Medulla oblongata (tissue), 1 donor: Measurements from ENCODE around the gene CDH23.

Experiments
- DNase-seq: peaks from one replicate; pipeline ENCODE4 v3.0.0-alpha.2; 2015; ENCODE audit errors: extremely low spot score

CDH23 gene

DNA sequence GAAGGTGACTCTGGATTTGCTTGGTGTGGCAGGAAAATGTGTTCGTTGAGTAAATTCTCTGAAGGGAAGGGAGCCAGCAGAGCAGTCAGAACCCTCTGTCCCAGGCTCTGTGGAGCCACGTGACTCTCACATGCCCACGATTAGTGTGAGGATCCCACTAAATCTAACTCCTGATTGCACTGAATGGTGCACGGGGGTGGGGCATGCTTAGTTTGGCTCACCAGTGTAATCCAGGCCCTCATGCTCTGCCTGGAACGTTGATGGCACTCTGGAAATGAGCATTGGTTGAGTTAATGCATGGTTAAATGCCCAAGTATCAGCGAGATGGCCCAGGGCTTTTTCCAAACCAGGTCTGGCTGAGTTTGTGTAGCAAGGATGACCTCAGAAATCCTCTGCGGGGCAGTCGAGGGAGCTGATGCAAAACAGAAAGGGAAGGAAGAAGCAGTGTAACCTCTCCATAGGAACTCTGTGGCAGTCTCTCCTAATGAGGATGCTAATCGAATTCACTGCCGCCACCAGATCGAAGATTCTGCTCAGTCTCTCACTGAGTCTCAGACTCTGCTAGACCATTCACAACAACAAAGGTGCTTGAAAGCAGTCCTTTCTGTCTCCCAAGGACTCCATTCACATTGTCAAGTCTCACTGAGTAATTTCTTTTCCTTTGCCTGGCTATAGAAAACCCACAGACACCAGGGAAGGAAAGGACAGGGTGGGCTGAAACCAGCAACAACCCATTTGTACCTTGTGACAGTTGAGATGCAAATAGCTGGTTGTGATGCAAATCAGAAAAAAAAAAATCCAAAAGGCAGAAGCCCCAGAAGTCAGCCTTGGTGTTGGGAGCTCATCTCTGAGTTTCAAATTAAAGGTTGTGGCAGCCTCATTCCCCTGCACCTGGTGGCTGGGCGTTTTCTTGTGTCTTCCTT is 224.8 kb downstream of the CDH23 start:
- peak; percentile 79 for DNase-seq

DNA sequence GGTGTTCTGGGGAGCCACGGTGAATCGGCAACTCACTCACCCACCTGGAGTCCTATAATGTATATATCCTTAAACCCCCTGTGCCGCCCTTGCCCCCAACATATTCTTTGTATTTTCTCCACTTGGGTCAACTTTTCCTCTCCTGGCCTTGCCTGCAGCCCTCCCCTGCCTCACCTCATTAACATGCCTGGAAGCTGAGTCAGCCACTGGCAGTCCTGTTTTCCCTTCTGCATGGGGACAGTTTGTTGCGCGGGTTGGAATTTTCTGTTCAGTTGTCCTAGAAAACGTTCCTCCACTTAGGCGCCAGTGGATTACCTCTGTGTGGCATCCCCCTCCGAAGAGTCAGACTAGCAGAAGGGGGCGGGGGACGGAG is 225.4 kb downstream of the CDH23 start:
- DNase-seq = peak; percentile 61

DNA sequence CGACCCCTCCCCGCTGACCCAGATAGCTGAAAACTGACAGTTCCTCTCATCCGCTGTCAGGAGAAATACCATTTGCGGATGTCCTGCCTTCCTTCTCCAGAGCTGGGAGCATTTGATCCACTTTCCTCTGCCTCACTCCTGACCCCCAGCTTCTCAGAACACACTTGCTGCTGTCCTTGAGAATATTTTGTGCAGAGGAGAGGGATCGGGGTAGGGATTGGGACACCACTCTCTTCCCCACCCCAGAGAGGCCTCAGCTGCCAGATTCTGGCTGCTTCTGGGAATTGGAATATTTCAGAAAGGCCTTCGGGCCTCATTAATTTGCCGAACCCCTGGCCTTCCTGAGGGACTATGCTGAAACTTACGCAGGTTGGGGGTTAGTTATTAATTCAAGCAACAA is 225.9 kb downstream of the CDH23 start:
- DNase-seq = no peak

DNA sequence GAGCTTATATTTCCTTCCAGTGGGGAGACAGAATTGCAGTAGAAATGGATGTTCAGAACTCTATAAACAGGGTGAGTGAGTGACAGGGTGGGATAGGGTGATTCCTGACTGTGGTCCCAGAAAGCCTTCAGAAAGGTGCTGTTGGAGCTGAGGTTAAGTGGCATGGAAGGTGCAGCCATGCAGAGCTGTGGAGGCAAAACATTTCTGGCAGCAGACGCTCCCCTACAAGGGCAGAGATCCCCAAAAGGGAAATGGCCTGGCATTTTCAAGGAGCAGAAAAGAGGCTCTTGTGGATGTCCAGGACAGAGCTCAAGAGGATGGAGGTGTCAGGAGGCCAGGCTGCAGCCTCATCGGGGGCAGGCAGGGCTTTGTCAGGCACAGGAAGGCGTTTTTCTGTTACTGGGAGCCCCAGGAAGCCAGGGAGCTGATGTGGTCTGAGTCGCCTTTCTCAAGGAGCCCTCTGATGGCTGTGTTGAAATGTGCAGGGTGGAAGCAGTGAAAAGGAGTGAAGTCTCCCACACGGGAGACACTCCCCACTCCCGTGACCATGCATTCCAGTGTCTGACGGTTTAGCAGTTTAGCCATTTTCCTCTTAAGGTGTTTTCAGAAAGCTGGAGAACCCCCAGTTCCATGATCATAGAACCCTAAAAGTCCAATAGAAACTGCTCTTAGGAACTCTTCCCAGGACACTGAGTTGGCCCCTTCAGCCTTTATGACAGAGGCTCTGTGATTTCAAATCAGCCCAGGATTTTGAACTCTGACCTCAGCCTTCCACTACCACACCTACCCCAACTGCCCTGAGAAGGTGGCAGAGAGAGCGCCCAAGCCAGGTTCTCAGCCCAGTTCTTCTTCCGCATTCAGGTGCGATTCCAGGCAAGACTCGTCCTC is 226.6 kb downstream of the CDH23 start:
- peak; percentile 45 for DNase-seq

DNA sequence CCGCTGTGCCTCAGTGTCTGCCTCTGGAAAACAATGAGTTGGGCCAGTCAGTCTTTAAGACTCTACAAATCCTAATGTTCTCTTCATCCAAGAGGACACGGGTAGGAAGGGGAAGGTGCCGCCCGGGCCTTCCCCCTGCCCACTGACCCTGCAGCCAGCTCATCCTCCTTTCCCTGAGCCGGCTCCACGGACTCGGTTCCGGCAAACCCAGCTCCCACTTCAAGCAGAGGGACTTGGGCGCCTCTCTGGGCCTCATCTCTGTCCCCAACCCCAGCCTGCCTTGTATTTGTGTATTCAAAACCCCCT is 227.2 kb downstream of the CDH23 start:
- no peak for DNase-seq

DNA sequence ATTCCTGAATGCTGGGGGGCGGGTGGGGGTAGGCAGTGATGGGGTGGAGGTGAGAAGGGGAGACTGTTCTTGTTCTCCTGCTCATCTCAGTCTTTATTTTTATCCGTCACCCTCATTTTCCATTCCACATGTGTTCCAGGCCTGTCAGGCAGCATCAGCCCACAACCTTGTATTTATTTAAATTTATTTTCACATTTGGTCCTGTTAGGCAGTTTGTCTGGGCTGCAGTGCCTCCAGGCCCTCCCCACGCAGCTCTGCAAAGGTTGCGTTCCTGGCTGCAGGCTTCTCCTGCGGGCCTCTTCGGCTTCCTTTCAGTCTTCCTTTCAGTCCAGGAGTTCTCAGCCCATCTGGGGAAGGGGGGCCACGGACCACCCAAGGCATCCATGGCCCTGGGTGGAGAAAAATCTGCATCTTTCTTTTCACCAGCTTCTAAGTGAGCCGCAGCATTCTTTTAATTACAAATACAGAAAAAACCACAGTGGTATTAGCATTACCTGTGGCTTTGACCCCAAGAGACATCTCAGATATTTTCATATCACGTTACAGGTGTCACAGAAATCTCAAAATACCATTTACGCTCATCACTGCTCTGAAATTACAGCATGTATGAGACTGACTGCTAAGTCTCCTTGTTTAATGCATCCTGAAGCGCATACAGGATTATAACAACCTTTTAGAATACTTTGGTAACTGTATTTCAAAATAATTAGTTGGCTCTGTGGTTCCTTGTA is 228.9 kb downstream of the CDH23 start:
- no peak for DNase-seq

DNA sequence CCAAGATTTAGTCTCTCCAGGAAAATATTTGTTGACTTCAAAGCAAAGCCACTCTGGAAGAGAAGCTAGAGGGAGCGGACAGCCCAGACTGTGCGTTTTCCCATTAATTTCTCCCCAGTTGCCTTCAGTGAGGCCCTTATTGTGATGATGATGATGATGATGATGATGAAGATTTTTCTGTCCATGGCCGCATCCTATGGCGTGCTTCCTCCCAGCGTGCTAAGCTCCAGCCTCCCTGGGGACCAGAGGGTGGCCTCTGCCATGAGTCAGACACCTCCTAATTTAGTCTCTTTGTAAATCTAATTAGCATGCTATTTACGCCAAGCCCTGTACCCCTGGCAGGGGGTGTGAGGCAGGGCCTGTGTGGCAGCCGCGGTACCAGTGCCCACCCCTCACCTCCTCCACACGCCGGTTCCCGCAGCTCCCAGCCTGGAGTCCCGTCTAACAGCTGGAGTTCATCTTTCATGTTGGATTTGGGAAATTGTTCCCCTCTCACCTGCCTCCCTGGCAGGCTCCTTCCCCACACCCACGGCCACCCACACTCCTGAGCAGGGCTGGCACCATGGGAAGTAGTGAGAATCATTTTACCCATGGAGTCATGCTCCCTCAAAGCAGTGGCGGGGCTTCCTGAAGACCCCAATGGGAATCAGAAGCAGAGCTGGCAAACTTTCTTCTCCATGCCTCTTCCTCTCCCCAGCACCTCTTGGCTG is 230.7 kb downstream of the CDH23 start:
- no peak for DNase-seq

DNA sequence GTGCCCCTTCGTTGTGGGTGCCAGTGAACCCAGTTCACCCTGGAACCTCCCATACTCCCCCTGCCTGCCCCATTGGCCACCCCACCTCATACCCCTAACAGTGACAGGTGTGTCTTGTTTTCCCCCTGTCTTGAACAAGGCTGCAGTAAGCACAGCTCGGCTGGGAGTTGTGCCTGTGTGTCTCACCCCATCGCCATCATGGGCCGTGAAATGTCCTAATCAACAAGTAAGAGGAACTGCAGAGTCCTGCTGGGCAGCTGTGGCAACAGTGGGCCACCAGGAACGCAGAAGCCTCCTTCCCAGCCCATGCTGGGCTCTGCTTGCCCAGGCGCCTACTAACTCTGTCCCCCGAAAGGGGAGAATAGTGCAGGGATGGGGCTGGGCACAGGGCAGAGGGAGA is 231.2 kb downstream of the CDH23 start:
- DNase-seq = no peak

DNA sequence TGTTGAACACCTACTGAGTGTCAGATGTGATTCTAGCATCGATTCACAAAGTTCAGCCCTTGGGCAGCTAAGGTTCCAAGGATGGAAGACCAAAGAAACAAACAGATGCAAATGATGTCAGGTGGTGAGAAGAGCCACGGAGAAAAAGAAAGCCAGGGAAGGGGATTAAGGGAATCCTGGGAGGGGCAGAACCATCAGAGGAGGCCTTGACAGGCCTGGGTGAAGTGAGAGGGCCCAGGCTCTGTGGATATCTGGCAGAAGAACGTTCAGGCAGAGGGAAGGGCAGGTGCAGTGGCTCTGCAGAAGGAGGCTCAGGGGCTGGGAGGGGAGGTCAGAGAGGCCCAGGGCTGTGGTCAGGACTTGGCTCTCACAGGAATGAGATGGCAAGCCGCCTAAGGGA is 232.4 kb downstream of the CDH23 start:
- DNase-seq = no peak

DNA sequence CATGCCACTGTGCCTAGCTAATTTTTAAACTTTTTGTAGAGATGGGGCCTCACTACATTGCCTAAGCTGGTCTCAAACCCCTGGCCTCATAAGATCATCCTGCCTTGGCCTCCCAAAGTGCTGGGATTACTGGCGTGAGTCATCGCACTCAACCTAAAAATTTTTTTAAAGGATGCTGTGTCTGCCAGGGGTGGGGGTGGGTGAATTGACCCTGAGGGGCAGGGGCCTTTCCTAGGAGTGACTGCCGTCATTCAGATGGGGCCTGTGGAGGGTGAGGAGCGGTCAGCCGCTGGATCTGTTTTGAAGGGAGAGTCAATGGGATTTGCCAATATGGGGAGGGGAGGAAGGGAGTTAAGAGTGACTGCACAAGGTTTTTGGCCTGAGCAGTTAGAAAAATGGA is 233.4 kb downstream of the CDH23 start:
- DNase-seq = no peak

DNA sequence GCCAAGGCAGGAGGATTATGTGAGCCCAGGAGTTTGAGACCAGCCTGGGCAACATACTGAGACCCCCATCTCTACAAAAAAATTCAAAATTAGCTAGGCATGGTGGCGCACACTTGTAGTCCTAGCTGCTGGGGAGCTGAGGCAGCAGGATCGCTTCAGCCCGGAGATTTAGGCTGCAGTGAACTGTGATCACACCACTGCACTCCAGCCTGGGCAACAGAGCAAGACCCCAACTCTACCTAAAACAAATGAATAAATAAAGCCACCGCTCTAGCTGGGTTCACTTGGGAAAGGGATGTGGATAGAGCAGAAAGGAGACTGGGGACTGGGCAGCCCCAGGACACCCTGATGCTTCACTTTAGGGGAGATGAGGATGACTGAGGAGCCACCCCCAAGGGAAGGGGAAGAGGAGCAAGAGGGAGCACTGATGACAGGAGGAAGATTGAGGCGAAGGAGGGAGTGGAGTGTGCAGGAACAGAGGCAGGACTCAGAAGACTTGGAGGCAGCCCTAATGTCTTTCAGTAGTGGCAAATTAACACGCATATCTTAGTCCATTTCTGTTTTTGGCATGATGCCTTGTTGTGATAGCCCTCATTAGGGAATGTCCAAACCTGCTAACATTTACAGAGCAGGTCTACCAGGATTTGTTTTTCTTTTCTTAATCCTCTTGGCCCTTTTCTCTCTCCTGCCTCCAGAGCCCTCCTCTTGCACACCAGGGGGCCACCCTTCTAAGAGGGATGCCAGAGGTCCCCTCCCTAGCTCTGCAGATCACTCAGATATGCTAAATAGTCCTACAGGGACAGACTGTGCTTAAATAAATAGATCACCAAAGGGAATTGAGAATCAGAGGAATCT is 234.5 kb downstream of the CDH23 start:
- no peak for DNase-seq

DNA sequence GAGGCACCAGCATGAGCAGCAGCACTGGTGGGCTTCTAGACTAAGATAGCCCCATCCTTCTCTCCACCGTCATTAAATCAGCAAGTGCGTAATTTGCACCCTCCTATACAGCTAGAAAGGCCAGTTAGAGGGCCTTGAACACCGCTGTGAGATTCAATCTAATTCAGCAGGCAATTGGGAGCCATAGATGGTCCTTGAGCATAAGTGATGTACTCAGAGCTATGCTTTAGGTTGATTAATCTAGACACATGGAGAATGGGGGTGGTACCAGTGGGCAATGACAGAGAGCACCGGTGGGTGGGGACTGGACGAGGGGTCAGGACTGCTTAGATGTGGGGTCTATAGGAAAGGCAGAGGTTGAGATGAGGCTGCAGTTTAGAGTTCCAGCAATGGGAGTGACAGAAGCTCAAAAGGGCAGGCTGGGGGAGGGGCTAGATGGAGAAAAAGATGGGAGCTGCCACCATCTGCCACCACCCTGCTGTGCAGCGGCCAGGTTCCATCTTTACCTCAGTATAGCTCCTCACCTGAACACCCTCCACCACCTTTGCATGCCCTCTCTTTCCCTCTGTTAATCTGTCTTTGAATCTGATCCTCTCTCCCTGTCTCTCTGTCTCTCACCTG is 235.6 kb downstream of the CDH23 start:
- DNase-seq = no peak

DNA sequence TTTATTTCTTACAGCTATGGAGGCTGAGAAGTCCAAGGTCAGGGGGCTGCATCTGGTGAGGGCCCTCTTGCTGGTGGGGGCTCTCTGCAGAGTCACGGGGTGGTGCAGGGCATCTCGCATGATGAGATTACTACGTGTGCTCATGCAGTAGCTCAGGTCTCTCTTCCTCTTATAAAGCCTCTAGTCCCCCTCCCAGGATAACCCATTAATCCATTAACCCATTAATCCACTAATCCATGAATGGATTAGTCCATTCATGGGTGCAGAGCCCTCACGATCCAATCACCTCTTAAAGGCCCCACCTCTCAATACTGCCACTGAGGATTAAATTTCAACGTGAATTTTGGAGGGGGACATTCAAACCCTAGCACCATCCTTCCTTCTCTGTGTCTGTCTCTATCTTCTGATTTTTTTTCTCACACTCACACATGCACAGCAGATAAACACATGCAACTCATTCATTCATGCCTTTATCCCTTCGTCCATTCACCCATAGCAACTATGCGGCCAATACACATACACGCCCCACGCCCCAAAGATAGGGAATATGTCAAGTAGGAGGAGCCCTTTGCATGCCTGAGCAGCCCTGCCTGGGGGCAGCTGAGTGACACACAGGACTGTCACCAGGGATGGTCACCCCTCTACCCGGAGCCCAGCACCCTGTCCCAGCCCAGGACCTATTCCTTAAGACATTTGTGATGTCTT is 236.3 kb downstream of the CDH23 start:
- no peak for DNase-seq

DNA sequence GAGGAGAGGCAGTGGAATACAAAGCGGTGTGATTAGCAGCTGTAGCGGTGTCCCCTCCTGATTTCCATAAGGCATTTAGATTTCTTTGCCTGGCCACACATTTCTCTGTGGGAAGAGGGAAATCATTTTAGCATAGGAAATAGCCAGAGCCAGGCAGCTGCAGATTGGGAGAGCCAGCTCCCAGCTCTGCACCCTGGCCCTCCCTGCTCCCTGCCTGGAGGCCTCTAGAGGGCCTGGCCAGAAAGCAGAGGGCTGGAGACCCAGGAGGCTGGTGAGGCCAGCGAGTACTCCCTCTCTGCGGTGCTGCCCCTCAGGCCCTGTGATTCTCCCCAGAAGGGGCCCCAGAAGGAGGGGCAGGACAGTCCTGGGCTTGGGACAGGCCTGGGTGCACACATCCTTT is 237.2 kb downstream of the CDH23 start:
- DNase-seq = no peak

DNA sequence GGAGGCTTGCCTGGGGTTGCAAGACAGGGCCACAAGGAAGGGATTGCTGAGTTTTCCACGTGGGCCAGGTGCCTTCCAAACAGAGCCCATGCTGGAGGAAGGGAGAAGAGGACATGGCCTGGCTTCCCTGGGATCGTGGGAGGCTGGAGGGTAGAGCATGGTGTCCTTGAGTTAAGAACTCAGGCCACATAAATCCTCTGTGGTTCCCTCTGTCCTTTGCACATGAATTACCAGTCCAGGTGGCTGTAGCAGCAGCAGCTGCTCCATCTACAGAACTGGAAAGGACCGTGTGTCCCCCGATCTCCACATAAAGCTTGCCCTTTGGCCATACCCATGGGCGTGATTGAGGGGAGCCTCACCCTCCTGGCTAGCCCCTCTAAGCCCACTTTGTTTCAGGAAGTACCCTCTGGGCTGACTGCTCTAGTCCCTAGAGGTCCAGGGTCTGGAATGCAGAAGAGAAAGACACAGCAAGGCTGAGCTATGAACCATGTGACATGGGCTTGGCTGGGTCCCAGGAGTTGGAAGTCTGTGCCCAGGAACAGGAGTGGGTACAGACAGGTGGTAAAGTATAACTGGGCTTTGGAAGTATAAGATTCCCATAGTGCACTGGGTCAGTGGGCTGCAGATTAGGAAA is 237.9 kb downstream of the CDH23 start:
- peak; percentile 55 for DNase-seq

DNA sequence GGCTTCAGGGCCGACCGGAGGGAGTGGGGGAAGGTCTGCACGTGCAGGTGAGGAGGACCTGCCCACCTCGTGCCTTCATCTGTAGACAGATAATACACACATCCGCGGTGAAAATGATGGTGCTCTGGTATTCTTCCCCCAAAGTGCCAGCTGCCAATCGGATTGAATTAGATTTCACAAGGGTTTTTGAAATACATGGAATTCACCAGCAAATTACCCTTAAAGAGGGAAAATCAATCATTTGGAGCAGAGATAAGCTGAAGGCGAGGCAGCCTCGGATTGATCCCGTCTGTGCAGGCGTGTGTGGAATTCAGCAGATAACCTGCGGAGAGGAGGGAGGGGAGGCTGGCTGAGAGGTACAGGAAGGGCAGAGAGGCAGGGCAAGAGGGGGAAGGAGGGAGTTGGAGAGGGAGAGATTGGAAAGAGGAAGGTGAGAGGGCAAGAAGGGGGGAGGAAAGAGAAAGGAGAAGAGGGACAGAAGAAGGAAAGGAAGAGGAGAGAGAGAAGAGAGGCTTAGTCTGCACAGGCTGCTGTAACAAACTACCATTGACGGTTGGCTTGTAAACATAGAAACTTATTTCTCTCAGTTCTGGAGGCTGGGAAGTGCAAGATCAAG is 238.6 kb downstream of the CDH23 start:
- DNase-seq = no peak

DNA sequence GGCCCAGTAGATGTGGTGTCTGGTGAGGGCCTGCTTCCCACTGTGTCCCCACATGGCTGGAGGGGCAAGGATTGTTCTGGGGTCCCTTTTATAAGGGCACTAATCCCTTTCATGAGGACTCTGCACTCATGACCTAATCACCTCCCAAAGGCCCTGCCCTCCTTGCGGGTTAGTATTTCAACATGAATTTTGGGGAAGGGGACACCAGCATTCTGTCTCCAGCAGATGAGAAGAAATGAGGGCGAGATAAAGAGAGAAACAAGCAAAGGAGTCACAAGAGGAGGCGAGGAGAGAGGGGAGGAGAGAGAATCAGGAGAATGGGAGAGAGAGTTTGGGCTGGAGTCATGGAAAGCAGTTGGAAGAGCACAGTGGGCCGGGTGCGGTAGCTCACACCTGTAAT is 239.1 kb downstream of the CDH23 start:
- no peak for DNase-seq

DNA sequence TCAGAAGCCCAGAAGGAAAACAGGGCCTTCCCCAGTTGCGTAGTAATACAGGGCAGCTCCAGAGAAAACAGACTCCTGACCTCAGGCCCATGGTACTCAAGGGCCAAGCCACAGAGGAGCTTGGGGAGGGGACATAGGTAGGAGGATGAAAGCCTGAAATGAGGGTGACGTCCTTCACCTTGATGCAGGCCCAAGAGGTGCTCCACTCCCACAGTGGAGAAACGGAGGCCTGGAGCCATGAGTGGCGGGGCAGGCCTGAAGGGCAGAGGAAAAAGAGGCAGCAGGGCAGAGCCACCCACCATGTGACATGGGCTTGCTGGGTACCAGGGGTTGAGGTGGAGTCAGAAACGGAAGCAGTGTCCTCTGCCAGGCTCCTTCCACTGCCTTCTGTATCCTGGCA is 239.9 kb downstream of the CDH23 start:
- no peak for DNase-seq

DNA sequence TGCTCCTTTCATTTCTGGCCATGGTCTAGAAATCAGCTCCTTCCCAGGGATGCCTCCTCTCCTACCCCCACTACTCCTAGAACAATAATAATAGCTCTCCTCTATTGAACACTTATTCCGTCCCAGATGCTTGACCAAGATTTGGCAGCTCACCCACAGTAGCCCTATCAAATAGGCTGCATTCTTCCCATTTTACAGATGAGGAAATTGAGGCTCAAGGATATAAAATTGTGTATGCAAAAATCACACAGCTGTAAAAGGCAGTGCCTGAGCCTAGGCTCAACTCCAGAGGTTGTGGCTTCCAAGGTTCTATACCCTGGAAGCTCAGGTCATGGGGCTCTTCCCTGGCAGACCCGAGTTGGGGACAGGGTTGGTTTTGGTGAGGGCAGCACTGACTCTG is 240.6 kb downstream of the CDH23 start:
- DNase-seq = no peak
